HG03064 (cell line): ENCODE measurements around the gene PCNT.
"Not testable (repeated sequence)": the region's sequence is repeated elsewhere in the genome, so short reads cannot be mapped to it uniquely, and the experiment has no call there.

Source experiments
- ATAC-seq: cut with Tn5 transposase; IDR thresholded peaks from one replicate; pipeline ENCODE4 v1.9.1; 2021; ENCODE audit warnings: low read depth; ENCODE audit not compliant: unreplicated experiment

PCNT gene

GRCh38 chr21:46421191-46421750 lies 97.3 kb downstream of the PCNT start:
- ATAC-seq, result no peak

GRCh38 chr21:46421756-46422555 lies 98.0 kb downstream of the PCNT start:
- ATAC-seq, result no peak

GRCh38 chr21:46422636-46423241 lies 98.8 kb downstream of the PCNT start:
- ATAC-seq, result no peak

- ATAC-seq, result no peak
Measured at GRCh38 chr21:46423546-46424038, 99.6 kb downstream of the PCNT start.

- ATAC-seq, result no peak
Measured at GRCh38 chr21:46424039-46424591, 100.2 kb downstream of the PCNT start.

GRCh38 chr21:46424621-46425020 lies 100.7 kb downstream of the PCNT start:
- no peak for ATAC-seq

- no peak for ATAC-seq
Measured at GRCh38 chr21:46425041-46425440, 101.1 kb downstream of the PCNT start.

GRCh38 chr21:46425571-46425970 lies 101.6 kb downstream of the PCNT start:
- ATAC-seq, result no peak

GRCh38 chr21:46426313-46427046 lies 102.5 kb downstream of the PCNT start:
- no peak for ATAC-seq

GRCh38 chr21:46427516-46427915 lies 103.6 kb downstream of the PCNT start:
- ATAC-seq, result no peak

GRCh38 chr21:46428286-46428685 lies 104.3 kb downstream of the PCNT start:
- no peak for ATAC-seq

GRCh38 chr21:46428987-46429710 lies 105.2 kb downstream of the PCNT start:
- no peak for ATAC-seq

- no peak for ATAC-seq
Measured at GRCh38 chr21:46429754-46430681, 106.1 kb downstream of the PCNT start.

- ATAC-seq, result no peak
Measured at GRCh38 chr21:46431448-46431847, 107.5 kb downstream of the PCNT start.

GRCh38 chr21:46431884-46432488 lies 108.0 kb downstream of the PCNT start:
- no peak for ATAC-seq

GRCh38 chr21:46433116-46433515 lies 109.2 kb downstream of the PCNT start:
- ATAC-seq, result not testable (repeated sequence)

GRCh38 chr21:46434322-46434958 lies 110.5 kb downstream of the PCNT start:
- no peak for ATAC-seq

GRCh38 chr21:46435786-46436227 lies 111.9 kb downstream of the PCNT start:
- no peak for ATAC-seq
